GM18909 (cell line): ENCODE results near the gene SNRPB.

Source experiments
- ATAC-seq: cut with Tn5 transposase; IDR thresholded peaks from one replicate; pipeline ENCODE4 v1.9.1; 2021; ENCODE audit warnings: mild to moderate bottlenecking; ENCODE audit not compliant: unreplicated experiment, poor library complexity

The SNRPB gene

GRCh38 chr20:2475850-2476741, 5.5 kb upstream of the SNRPB start:
- ATAC-seq: no peak

- no peak for ATAC-seq
These were observed 2.9 kb upstream of the SNRPB start for GRCh38 chr20:2473516-2473915.

GRCh38 chr20:2469991-2470422, 582 bp downstream of the SNRPB start:
- ATAC-seq: peak; percentile 41

GRCh38 chr20:2468581-2469407, 1.8 kb downstream of the SNRPB start:
- no peak for ATAC-seq

- ATAC-seq: no peak
These were observed 3.2 kb downstream of the SNRPB start for GRCh38 chr20:2467412-2467811.

GRCh38 chr20:2465100-2465499, 5.5 kb downstream of the SNRPB start:
- no peak for ATAC-seq

GRCh38 chr20:2463616-2464365, 6.8 kb downstream of the SNRPB start:
- ATAC-seq: no peak

GRCh38 chr20:2462484-2462883, 8.1 kb downstream of the SNRPB start:
- no peak for ATAC-seq

- ATAC-seq: no peak
These were observed 9.7 kb downstream of the SNRPB start for GRCh38 chr20:2460752-2461424.

- ATAC-seq: no peak
These were observed 10.4 kb downstream of the SNRPB start for GRCh38 chr20:2459981-2460751.

- ATAC-seq: no peak
These were observed 11.6 kb downstream of the SNRPB start for GRCh38 chr20:2458919-2459499.

- no peak for ATAC-seq
These were observed 14.7 kb downstream of the SNRPB start for GRCh38 chr20:2455771-2456497.

- no peak for ATAC-seq
These were observed 16.8 kb downstream of the SNRPB start for GRCh38 chr20:2453792-2454191.

- no peak for ATAC-seq
These were observed 18.5 kb downstream of the SNRPB start for GRCh38 chr20:2451939-2452732.

GRCh38 chr20:2451422-2451821, 19.2 kb downstream of the SNRPB start:
- ATAC-seq: no peak

- ATAC-seq: no peak
These were observed 21.2 kb downstream of the SNRPB start for GRCh38 chr20:2449386-2449785.

GRCh38 chr20:2446845-2447244, 23.7 kb downstream of the SNRPB start:
- ATAC-seq: no peak

GRCh38 chr20:2431185-2431584, 39.4 kb downstream of the SNRPB start:
- ATAC-seq: no peak
